OCI-LY3 (cell line): Measurements from ENCODE around the gene PEX10.

Source experiments
- CTCF ChIP-seq: fragments of 200-600, 300-600 bp; sonication (generic); IDR thresholded peaks from 2 replicates; pipeline ENCODE4 v1.5.1; 2014; ENCODE audit warnings: antibody characterized with exemption, low read length, low read depth
- EZH2phosphoT487 ChIP-seq: fragments of 200-600 bp; shearing (Covaris generic); IDR thresholded peaks from 2 replicates; pipeline ENCODE4 v1.6.1; 2018; ENCODE audit warnings: antibody characterized with exemption, mixed run types, low read depth

GRCh38 chr1:2428490-2428889 lies 16.1 kb upstream of the PEX10 start:
- TF ChIP-seq CTCF (no peak), EZH2phosphoT487 (no peak)
